ENCODE measurements around the gene CDK17.

- TF ChIP-seq TAF1 (IDR thresholded peaks at IDR 0.05; ENCODE audit: low read depth) = no peak
- no peak for TF ChIP-seq RAD21 (IDR thresholded peaks at IDR 0.05; ENCODE audit: low read depth)
- TF ChIP-seq EGR1 (IDR thresholded peaks at IDR 0.05) = no peak
- TF ChIP-seq CEBPB (IDR thresholded peaks at IDR 0.05) = no peak
- no peak for TF ChIP-seq USF1 (IDR thresholded peaks at IDR 0.05)
- no peak for TF ChIP-seq YY1 (IDR thresholded peaks at IDR 0.05; ENCODE audit: low read depth)
- no peak for TF ChIP-seq EP300 (IDR thresholded peaks at IDR 0.05; ENCODE audit: borderline replicate concordance)
These were observed 53.0 kb downstream of the CDK17 start for GRCh38 chr12:96347130-96347699.
